Activated CD4-positive, alpha-beta T cell treated with anti-CD3 and anti-CD28 coated beads, Interleukin-2, amount 50 U/mL, for 24 hours (primary cell): ENCODE data around the gene OSBPL9.

Source experiments
- DNase-seq, 2 donors: peaks; one replicate each; pipeline ENCODE4 v3.0.0-alpha.2; 2020; ENCODE audit warnings: low read depth in 1 of 2, low spot score in 1 of 2

OSBPL9 gene

GRCh38 chr1:51616903-51617708 is at the start of gene OSBPL9:
Gene OSBPL9, plus strand, starts transcription at chr1:51617092. Its CDS starts 19 bp downstream, at chr1:51617111.
- DNase-seq: peak; percentile 73 to 86

GRCh38 chr1:51567653-51568052 is 49.2 kb upstream of the OSBPL9 start:
- no peak for DNase-seq

- no peak for DNase-seq
These were observed 48.5 kb upstream of the OSBPL9 start for GRCh38 chr1:51568231-51568935.

- peak in 1 of 2 donors; percentile 33 for DNase-seq
These were observed 47.4 kb upstream of the OSBPL9 start for GRCh38 chr1:51569284-51570062.

GRCh38 chr1:51570063-51570710 is 46.7 kb upstream of the OSBPL9 start:
- no peak for DNase-seq

GRCh38 chr1:51572365-51572764 is 44.5 kb upstream of the OSBPL9 start:
- no peak for DNase-seq

- DNase-seq: no peak
These were observed 42.1 kb upstream of the OSBPL9 start for GRCh38 chr1:51574796-51575195.

- DNase-seq: no peak
These were observed 41.3 kb upstream of the OSBPL9 start for GRCh38 chr1:51575406-51576084.

GRCh38 chr1:51576085-51576444 is 40.8 kb upstream of the OSBPL9 start:
- no peak for DNase-seq

- DNase-seq: no peak
These were observed 40.0 kb upstream of the OSBPL9 start for GRCh38 chr1:51576923-51577322.

GRCh38 chr1:51578383-51579109 is 38.3 kb upstream of the OSBPL9 start:
- no peak for DNase-seq

GRCh38 chr1:51581238-51581637 is 35.7 kb upstream of the OSBPL9 start:
- no peak for DNase-seq

GRCh38 chr1:51583532-51583931 is 33.4 kb upstream of the OSBPL9 start:
- no peak for DNase-seq

- no peak for DNase-seq
These were observed 32.9 kb upstream of the OSBPL9 start for GRCh38 chr1:51584021-51584420.

- DNase-seq: no peak
These were observed 24.2 kb upstream of the OSBPL9 start for GRCh38 chr1:51592711-51593110.

GRCh38 chr1:51594716-51595115 is 22.2 kb upstream of the OSBPL9 start:
- DNase-seq: no peak

- DNase-seq: no peak
These were observed 16.4 kb upstream of the OSBPL9 start for GRCh38 chr1:51600529-51600928.

- no peak for DNase-seq
These were observed 15.9 kb upstream of the OSBPL9 start for GRCh38 chr1:51600965-51601364.

GRCh38 chr1:51605961-51606723 is 10.8 kb upstream of the OSBPL9 start:
- DNase-seq: no peak
